Neural cell (in vitro differentiated cells): ENCODE measurements around the gene VPS26B. TPM values are rescaled to one million over a fixed set of nuclear protein-coding genes. Genes with fewer than 3 reads are reported as not detected.

Source experiments
- H2AFZ ChIP-seq: fragments of 200-600, 300-800 bp; sonication (generic), shearing (Covaris generic); 2 replicates; pipeline ENCODE4 v1.6.0; 2014; ENCODE audit warnings: low read depth, mild to moderate bottlenecking, antibody characterized with exemption, low read length, moderate library complexity
- H3F3A ChIP-seq: fragments of 200-600 bp; shearing (Covaris generic); 2 replicates; pipeline ENCODE4 v1.6.1; 2016; ENCODE audit warnings: mild to moderate bottlenecking, moderate library complexity, mixed read lengths, antibody characterized with exemption, low read length; ENCODE audit not compliant: insufficient read depth, poor library complexity, severe bottlenecking
- H3K27ac ChIP-seq: fragments of 200-600, 300-800 bp; sonication (generic), shearing (Covaris generic); 2 replicates; pipeline ENCODE4 v1.5.1; 2014; ENCODE audit warnings: mild to moderate bottlenecking, low read length, moderate library complexity
- H3K27me3 ChIP-seq: fragments of 300-800, 200-600 bp; sonication (generic), shearing (Covaris generic); 2 replicates; pipeline ENCODE4 v1.6.0; 2014; ENCODE audit warnings: mild to moderate bottlenecking, low read depth, low read length, moderate library complexity; ENCODE audit not compliant: insufficient read depth
- H3K36me3 ChIP-seq: fragments of 300-800, 200-600 bp; sonication (generic), shearing (Covaris generic); 2 replicates; pipeline ENCODE4 v1.5.1; 2014; ENCODE audit warnings: mild to moderate bottlenecking, antibody characterized with exemption, low read length, moderate library complexity; ENCODE audit not compliant: insufficient read depth
- H3K4me2 ChIP-seq: fragments of 300-800, 200-600 bp; sonication (generic), shearing (Covaris generic); 2 replicates; pipeline ENCODE4 v1.6.0; 2014; ENCODE audit warnings: mild to moderate bottlenecking, low read length
- H3K4me3 ChIP-seq: fragments of 300-800, 200-600 bp; sonication (generic), shearing (Covaris generic); 2 replicates; pipeline ENCODE4 v1.5.1; 2014; ENCODE audit warnings: mild to moderate bottlenecking, low read length, moderate library complexity
- H3K79me2 ChIP-seq: fragments of 200-600 bp; shearing (Covaris generic); replicated peaks from 2 replicates; pipeline ENCODE4 v1.6.0; 2014; ENCODE audit warnings: mild to moderate bottlenecking, low read length, moderate library complexity; ENCODE audit not compliant: insufficient read depth
- H3K9ac ChIP-seq: fragments of 300-800, 200-600 bp; sonication (generic), shearing (Covaris generic); 2 replicates; pipeline ENCODE4 v1.6.1; 2016; ENCODE audit warnings: mild to moderate bottlenecking, low read length, mixed read lengths
- H3K9me2 ChIP-seq: fragments of 200-600 bp; shearing (Covaris generic); 2 replicates; pipeline ENCODE4 v1.6.1; 2016; ENCODE audit warnings: mild to moderate bottlenecking, low read length, mixed read lengths; ENCODE audit not compliant: insufficient read depth
- H3K9me3 ChIP-seq: fragments of 200-600, 300-800 bp; sonication (generic), shearing (Covaris generic); 2 replicates; pipeline ENCODE4 v1.6.1; 2016; ENCODE audit warnings: mild to moderate bottlenecking, mixed run types, low read length, moderate library complexity, mixed read lengths
- H4K20me1 ChIP-seq: fragments of 200-600 bp; shearing (Covaris generic); 2 replicates; pipeline ENCODE4 v1.6.1; 2016; ENCODE audit warnings: mild to moderate bottlenecking, mixed run types; ENCODE audit not compliant: insufficient read depth
- CTCF ChIP-seq: fragments of 450-650 bp; IDR thresholded peaks from 2 replicates; pipeline ENCODE4 v1.5.1; 2014; ENCODE audit warnings: antibody characterized with exemption, mild to moderate bottlenecking, moderate library complexity; ENCODE audit not compliant: poor library complexity, severe bottlenecking
- EP300 ChIP-seq: fragments of 450-650 bp; conservative IDR thresholded peaks from 2 replicates; pipeline ENCODE4 v1.6.1; 2014; ENCODE audit warnings: antibody characterized with exemption, mild to moderate bottlenecking, moderate library complexity; ENCODE audit not compliant: poor library complexity, severe bottlenecking
- EZH2 ChIP-seq: fragments of 200-600, 300-800 bp; shearing (Covaris generic), sonication (generic); IDR thresholded peaks from 2 replicates; pipeline ENCODE4 v1.6.1; 2014; ENCODE audit warnings: antibody characterized with exemption, low read length, borderline replicate concordance, mild to moderate bottlenecking; ENCODE audit not compliant: insufficient read depth, poor library complexity, severe bottlenecking
- MXI1 ChIP-seq: fragments of 450-650 bp; conservative IDR thresholded peaks from 2 replicates; pipeline ENCODE4 v1.6.1; 2014; ENCODE audit warnings: antibody characterized with exemption, mild to moderate bottlenecking; ENCODE audit not compliant: poor library complexity, severe bottlenecking
- POLR2AphosphoS5 ChIP-seq: IDR thresholded peaks from 2 replicates; pipeline ENCODE4 v1.6.1; 2012
- RAD21 ChIP-seq: fragments of 450-650 bp; conservative IDR thresholded peaks from 2 replicates; pipeline ENCODE4 v1.6.1; 2014; ENCODE audit warnings: antibody characterized with exemption, mild to moderate bottlenecking, moderate library complexity
- REST ChIP-seq: IDR thresholded peaks from 2 replicates; pipeline ENCODE4 v1.6.1; 2012; ENCODE audit warnings: borderline replicate concordance
- SMC3 ChIP-seq: fragments of 450-650 bp; conservative IDR thresholded peaks from 2 replicates; pipeline ENCODE4 v1.6.1; 2014; ENCODE audit warnings: antibody characterized with exemption, mild to moderate bottlenecking, moderate library complexity; ENCODE audit not compliant: poor library complexity
- TAF1 ChIP-seq: IDR thresholded peaks from 2 replicates; pipeline ENCODE4 v1.6.1; 2012; ENCODE audit warnings: low read depth
- polyA plus RNA-seq: library from polyadenylated mRNA; depleted of rRNA; stranded (reverse); fragments of >200 nt; gene quantifications from 2 replicates; pipeline ENCODE4 v1.2.3, GENCODE V29; 2014

The VPS26B gene
- polyA plus RNA-seq, 1 donor from 2014 or later = 72.6 TPM

GRCh38 chr11:134250675-134251074 lies 26.2 kb downstream of the VPS26B start:
- H4K20me1 ChIP-seq = no peaks in the 10 kb centered on the region
- no peak overlapping the region for H2AFZ ChIP-seq
- H3K9ac ChIP-seq = no peak overlapping the region
- H3K36me3 ChIP-seq = peaks cover 6% of the 10 kb centered on the region
- H3F3A ChIP-seq = no peaks in the 10 kb centered on the region
- no peaks in the 10 kb centered on the region for H3K9me2 ChIP-seq
- no peaks in the 10 kb centered on the region for H3K9me3 ChIP-seq
- H3K4me3 ChIP-seq = no peak overlapping the region
- no peak overlapping the region for H3K4me2 ChIP-seq
- no peaks in the 10 kb centered on the region for H3K27me3 ChIP-seq
- H3K27ac ChIP-seq = no peak overlapping the region
- H3K79me2 ChIP-seq = peaks cover 10% of the 10 kb centered on the region
- no peak for TF ChIP-seq POLR2AphosphoS5
- TF ChIP-seq MXI1 = no peak
- no peak for TF ChIP-seq CTCF
- no peak for TF ChIP-seq TAF1
- TF ChIP-seq EZH2 = no peak
- TF ChIP-seq RAD21 = no peak
- TF ChIP-seq REST = no peak
- TF ChIP-seq EP300 = no peak
- no peak for TF ChIP-seq SMC3

DNA sequence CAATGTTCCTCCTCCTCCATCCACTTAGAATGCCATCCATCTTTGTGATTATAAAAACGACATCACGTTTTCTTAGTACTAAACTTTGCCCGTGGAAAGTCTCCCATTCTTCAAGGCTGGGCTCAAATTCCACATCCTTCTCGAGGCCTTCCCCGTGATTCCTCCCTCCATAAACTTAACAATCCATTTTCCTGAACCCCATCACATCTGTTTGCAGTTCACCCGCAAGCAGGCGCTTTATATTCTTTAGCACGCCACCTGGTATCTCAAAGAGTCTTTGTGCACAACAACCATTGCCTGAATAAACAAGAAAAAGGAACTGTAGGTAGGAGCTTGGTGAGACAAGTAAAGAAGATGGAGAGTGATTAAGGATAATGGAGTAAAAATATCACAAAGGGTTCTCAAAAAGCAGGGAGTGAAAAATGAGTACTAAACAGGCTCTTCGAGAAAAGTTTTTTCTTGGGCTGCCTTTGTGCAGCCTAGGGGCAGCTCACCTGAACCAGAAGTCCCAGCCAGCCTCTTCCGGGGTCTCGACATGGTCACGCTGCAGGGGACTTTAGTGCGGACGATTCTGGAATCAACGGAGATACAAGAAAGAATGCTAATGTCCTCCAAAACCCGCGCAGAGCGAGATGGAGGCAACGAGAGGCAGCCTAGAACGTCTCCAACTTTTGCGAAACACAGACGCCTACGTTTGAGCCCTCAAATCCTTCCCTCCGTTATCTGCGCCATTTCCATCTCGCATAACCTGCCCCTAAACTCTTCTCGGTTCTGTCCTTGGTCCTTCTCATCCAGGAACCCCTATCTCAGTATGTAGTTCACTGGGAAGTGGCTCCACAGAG lies 28.1 kb downstream of the VPS26B start:
- Histone ChIP-seq H3K27ac (peak overlapping the region; percentile 60), H3F3A (no peaks in the 10 kb centered on the region), H3K9me2 (no peaks in the 10 kb centered on the region), H2AFZ (peak overlapping the region; percentile 81), H4K20me1 (no peaks in the 10 kb centered on the region), H3K79me2 (peaks cover 10% of the 10 kb centered on the region), H3K9me3 (no peaks in the 10 kb centered on the region), H3K4me2 (peak overlapping the region; percentile 60), H3K27me3 (no peaks in the 10 kb centered on the region), H3K9ac (peak overlapping the region; percentile 65), H3K36me3 (peaks cover 6% of the 10 kb centered on the region), H3K4me3 (peak overlapping the region; percentile 97)
- TF ChIP-seq EP300 (no peak), POLR2AphosphoS5 (no peak), EZH2 (no peak), CTCF (no peak), RAD21 (no peak), SMC3 (no peak), REST (no peak), TAF1 (no peak), MXI1 (no peak)
